ENCODE data around the gene SMCO3. TPM values are rescaled to one million over a fixed set of nuclear protein-coding genes. Genes with fewer than 3 reads are reported as not detected.

The SMCO3 gene
- total RNA-seq, 2 experiments from 2014 or later = not detected

DNA sequence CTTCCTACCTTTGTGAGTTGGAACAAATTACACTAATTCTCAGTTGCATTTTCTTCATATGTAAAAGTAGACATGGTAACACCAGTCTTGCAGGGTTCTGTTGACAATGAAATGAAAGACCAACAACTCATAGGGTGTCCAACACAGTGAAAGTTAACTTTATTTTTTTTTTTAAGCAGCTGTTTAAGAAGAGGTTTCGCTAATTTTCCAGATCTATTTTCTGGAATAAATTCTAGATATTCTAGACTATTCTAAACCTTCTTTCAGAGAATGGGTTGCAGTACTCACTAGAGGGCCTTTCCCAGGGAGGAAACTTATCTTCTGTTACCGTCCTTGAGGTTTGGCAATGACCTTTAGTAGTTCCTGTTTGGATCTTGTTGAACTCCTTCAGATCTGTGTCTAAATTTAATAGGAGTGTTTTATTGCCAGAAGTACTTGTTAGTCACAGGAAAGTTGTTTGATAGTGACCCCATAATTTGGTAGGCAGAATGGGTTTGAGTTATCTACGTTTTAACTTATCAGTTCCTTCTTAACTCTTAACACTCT is 32.1 kb upstream of the SMCO3 start:
- intact Hi-C loops (cut with DNase I, micrococcal nuclease) = loop anchor here (2.0 to 5.0 kb wide), 5 partner anchors 41 to 124 kb away; partner anchors contain the start of gene MGP (in 1 of the 2)
- Histone ChIP-seq H3K27ac (ENCODE audit: low read depth in 1 of 2, low read length in 2 of 2) (no peak overlapping the region), H3K27me3 (ENCODE audit: control insufficient read depth in 1 of 2, insufficient read depth in 2 of 2, low read length in 2 of 2) (no peaks in the 10 kb centered on the region), H3K4me3 (ENCODE audit: low read length) (no peak overlapping the region), H3K9me3 (ENCODE audit: control insufficient read depth in 1 of 2, insufficient read depth in 1 of 2, low read length in 2 of 2) (no peaks in the 10 kb centered on the region), H3K36me3 (ENCODE audit: insufficient read depth, low read length) (no peaks in the 10 kb centered on the region), H3K4me1 (ENCODE audit: insufficient read depth, low read length) (peaks cover 3% of the 10 kb centered on the region)
- no peak for ATAC-seq (ENCODE audit: poor library complexity)
- no peaks in the 10 kb centered on the region for H3K9me3 Mint-ChIP-seq
- no peak overlapping the region for H3K4me3 Mint-ChIP-seq
- DNase-seq = no peak
- TF ChIP-seq, protein P1, sequence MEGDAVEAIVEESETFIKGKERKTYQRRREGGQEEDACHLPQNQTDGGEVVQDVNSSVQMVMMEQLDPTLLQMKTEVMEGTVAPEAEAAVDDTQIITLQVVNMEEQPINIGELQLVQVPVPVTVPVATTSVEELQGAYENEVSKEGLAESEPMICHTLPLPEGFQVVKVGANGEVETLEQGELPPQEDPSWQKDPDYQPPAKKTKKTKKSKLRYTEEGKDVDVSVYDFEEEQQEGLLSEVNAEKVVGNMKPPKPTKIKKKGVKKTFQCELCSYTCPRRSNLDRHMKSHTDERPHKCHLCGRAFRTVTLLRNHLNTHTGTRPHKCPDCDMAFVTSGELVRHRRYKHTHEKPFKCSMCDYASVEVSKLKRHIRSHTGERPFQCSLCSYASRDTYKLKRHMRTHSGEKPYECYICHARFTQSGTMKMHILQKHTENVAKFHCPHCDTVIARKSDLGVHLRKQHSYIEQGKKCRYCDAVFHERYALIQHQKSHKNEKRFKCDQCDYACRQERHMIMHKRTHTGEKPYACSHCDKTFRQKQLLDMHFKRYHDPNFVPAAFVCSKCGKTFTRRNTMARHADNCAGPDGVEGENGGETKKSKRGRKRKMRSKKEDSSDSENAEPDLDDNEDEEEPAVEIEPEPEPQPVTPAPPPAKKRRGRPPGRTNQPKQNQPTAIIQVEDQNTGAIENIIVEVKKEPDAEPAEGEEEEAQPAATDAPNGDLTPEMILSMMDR (IDR thresholded peaks at IDR 0.05) = no peak
- ChIA-PET POLR2A (interaction anchor here (1.5 to 1.7 kb wide), 2 partner anchors 116 to 149 kb away, joined by 3 to 5 read pairs; partner anchors contain the start of gene ARHGDIB), CTCF (interaction anchor here (0.6 to 4.2 kb wide), 4 partner anchors 35 to 149 kb away, joined by 3 to 31 read pairs (median 3); no protein-coding TSS in a partner anchor)
- H3K4me1 Mint-ChIP-seq (ENCODE audit: low read depth) = peaks cover 9% of the 10 kb centered on the region
- no peaks in the 10 kb centered on the region for H3K27me3 Mint-ChIP-seq
- no peak overlapping the region for H3K27ac Mint-ChIP-seq
- no peaks in the 10 kb centered on the region for H3K36me3 Mint-ChIP-seq (ENCODE audit: low read depth)

DNA sequence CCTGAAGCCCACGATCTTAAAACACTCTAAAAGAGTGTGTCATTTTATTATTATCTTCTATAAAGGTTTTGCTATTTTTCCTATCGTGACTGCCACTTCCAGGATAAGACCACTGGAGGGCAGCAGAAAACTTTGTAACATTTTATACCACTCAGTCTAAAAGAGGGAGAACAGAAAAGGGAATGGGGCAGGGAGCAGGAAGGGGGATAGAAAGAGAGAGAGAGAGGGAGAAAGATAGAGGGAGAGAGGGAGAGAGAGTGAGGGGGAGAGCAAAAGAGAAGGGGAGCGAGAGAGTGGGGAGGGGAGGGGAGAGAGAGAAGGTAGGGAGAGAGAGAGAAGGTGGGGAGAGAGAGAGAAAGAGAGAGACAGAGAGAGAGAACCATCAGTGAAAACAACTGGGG is 31.4 kb upstream of the SMCO3 start:
- H3K36me3 ChIP-seq (ENCODE audit: insufficient read depth, low read length) = no peaks in the 10 kb centered on the region
- peak; percentile 68 for ATAC-seq (ENCODE audit: poor library complexity)
- peak in 12 of 14 experiments; percentile 8 to 74 (median 34) for DNase-seq
- no peaks in the 10 kb centered on the region for H3K27me3 Mint-ChIP-seq
- POLR2A ChIA-PET = interaction anchor here (1.5 to 1.7 kb wide), 2 partner anchors 117 to 150 kb away, joined by 3 to 5 read pairs; partner anchors contain the start of gene ARHGDIB
- no peaks in the 10 kb centered on the region for H3K9me3 Mint-ChIP-seq
- no peak overlapping the region for H3K4me3 Mint-ChIP-seq
- CTCF ChIA-PET = interaction anchor here (1.2 to 4.2 kb wide), 3 partner anchors 35 to 150 kb away, joined by 3 to 31 read pairs (median 3); no protein-coding TSS in a partner anchor
- no peaks in the 10 kb centered on the region for H3K36me3 Mint-ChIP-seq (ENCODE audit: low read depth)
- no peak overlapping the region for H3K27ac Mint-ChIP-seq
- H3K4me1 ChIP-seq (ENCODE audit: insufficient read depth, low read length) = peaks cover 3% of the 10 kb centered on the region
- peaks cover 9% of the 10 kb centered on the region for H3K4me1 Mint-ChIP-seq (ENCODE audit: low read depth)
- TF ChIP-seq, protein P1 (IDR thresholded peaks at IDR 0.05) = peak; percentile 79
- no peak overlapping the region for H3K27ac ChIP-seq (ENCODE audit: low read depth in 1 of 2, low read length in 2 of 2)
- no peak overlapping the region for H3K4me3 ChIP-seq (ENCODE audit: low read length)
- no peaks in the 10 kb centered on the region for H3K9me3 ChIP-seq (ENCODE audit: control insufficient read depth in 1 of 2, insufficient read depth in 1 of 2, low read length in 2 of 2)
- intact Hi-C loops (cut with DNase I, micrococcal nuclease) = loop anchor here (1.0 to 5.0 kb wide), 8 partner anchors 42 to 423 kb away; partner anchors contain the start of genes RERG (in 2 of the 2) and MGP (in 1 of the 2)
- no peaks in the 10 kb centered on the region for H3K27me3 ChIP-seq (ENCODE audit: control insufficient read depth in 1 of 2, insufficient read depth in 2 of 2, low read length in 2 of 2)

DNA sequence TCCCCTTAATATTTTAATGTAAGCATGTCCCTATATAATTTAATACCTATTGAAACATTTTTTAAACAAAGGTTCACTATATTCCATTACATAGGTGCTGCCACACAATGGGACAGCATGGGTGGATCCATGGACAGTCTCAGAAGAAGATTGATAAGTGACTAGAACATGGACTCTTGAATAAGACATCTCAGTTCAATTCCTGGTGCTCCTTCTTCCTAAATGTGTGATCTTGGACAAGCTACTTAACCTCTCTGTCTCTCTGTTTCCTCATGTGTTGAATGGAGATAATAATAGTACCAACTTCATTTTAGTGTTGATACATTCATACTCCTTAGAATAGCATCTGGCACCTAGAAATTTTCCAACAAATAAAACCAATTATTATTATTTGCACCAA is 30.4 kb upstream of the SMCO3 start:
- ATAC-seq (ENCODE audit: poor library complexity) (no peak), DNase-seq (no peak)
- no peaks in the 10 kb centered on the region for H3K27me3 ChIP-seq (ENCODE audit: control insufficient read depth in 1 of 2, insufficient read depth in 2 of 2, low read length in 2 of 2)
- H3K9me3 ChIP-seq (ENCODE audit: control insufficient read depth in 1 of 2, insufficient read depth in 1 of 2, low read length in 2 of 2) = no peaks in the 10 kb centered on the region
- peaks cover 3% of the 10 kb centered on the region for H3K4me1 ChIP-seq (ENCODE audit: insufficient read depth, low read length)
- H3K27ac Mint-ChIP-seq = no peak overlapping the region
- ChIA-PET POLR2A (interaction anchor here (1.4 kb wide), 1 partner anchor 151 kb away, joined by 6 read pairs; no protein-coding TSS in a partner anchor), CTCF (interaction anchor here (0.6 to 1.7 kb wide), 2 partner anchors 139 to 151 kb away, joined by 3 to 5 read pairs; no protein-coding TSS in a partner anchor)
- H3K27me3 Mint-ChIP-seq = peaks cover 6% of the 10 kb centered on the region
- intact Hi-C loops (cut with DNase I, micrococcal nuclease) = loop anchor here (2.0 kb wide), 3 partner anchors 122 to 424 kb away; partner anchors contain the start of gene RERG (in 2 of the 2)
- H3K36me3 ChIP-seq (ENCODE audit: insufficient read depth, low read length) = no peaks in the 10 kb centered on the region
- no peak overlapping the region for H3K4me3 Mint-ChIP-seq
- no peaks in the 10 kb centered on the region for H3K9me3 Mint-ChIP-seq
- TF ChIP-seq, protein P1 (IDR thresholded peaks at IDR 0.05) = no peak
- no peak overlapping the region for H3K4me3 ChIP-seq (ENCODE audit: low read length)
- H3K36me3 Mint-ChIP-seq (ENCODE audit: low read depth) = no peaks in the 10 kb centered on the region
- no peak overlapping the region for H3K27ac ChIP-seq (ENCODE audit: low read depth in 1 of 2, low read length in 2 of 2)
- peaks cover 9% of the 10 kb centered on the region for H3K4me1 Mint-ChIP-seq (ENCODE audit: low read depth)
